Measurements from ENCODE around the gene TTN. TPM values are rescaled to one million over a fixed set of nuclear protein-coding genes. Genes with fewer than 3 reads are reported as not detected.

The TTN gene
- total and polyA plus RNA-seq, 2 of the 4 experiments (the other 2 are of a cell fraction): 0.02 to 0.18 TPM

DNA sequence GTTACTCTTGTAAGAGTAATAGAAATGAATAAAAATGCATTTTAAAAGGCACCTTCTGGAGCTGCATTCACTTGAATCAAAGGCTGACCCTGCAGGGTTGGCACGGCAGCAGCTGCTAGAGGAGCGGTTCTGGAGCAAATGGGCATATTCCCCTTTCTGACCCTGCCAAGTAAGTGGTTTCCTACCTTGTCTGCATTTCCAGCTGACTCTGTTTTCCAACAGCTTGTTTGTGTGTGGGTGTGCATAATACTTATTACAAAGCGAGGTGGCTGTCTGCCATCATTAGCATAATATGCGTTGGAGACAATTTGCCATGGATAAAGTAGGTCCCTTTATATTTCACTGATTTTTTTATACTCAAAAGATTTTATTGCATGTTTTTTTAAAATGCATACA, 21.3 kb upstream of the TTN start:
- H3K4ac ChIP-seq (ENCODE audit: low read depth, low read length): no peak overlapping the region
- H4K20me1 ChIP-seq (ENCODE audit: insufficient read depth, low read length): no peaks in the 10 kb centered on the region
- H3K9ac ChIP-seq (ENCODE audit: low read depth, low read length): no peak overlapping the region
- no peak overlapping the region for H2BK15ac ChIP-seq (ENCODE audit: low read depth, low read length)
- H3K18ac ChIP-seq (ENCODE audit: low read depth, low read length): no peak overlapping the region
- H3K23ac ChIP-seq (ENCODE audit: low read depth, low read length): no peak overlapping the region
- H4K5ac ChIP-seq (ENCODE audit: low read depth, low read length): no peak overlapping the region
- CTCF ChIA-PET: no interaction called here
- H3K79me1 ChIP-seq (ENCODE audit: low read depth in 1 of 2, low read length in 2 of 2): no peaks in the 10 kb centered on the region
- no peak overlapping the region for H3K14ac ChIP-seq (replicated peaks; ENCODE audit: low read depth, low read length)
- no peak overlapping the region for H2AFZ ChIP-seq (replicated peaks; ENCODE audit: low read length, poor library complexity)
- dilution Hi-C loops (cut with HindIII; ENCODE audit: low sequenced_read_pairs, unreplicated experiment): no loop called here
- no peak overlapping the region for H2BK5ac ChIP-seq (ENCODE audit: low read depth, low read length, poor library complexity, severe bottlenecking)
- H3K9me1 ChIP-seq (ENCODE audit: insufficient read depth, low read length): no peaks in the 10 kb centered on the region
- H3K36me3 ChIP-seq (ENCODE audit: control insufficient read depth, insufficient read depth, low read length): no peaks in the 10 kb centered on the region
- no CpG with 5 or more reads among the region's 4 CpGs for WGBS, 2 experiments (ENCODE audit: extremely low coverage in 2 of 2, insufficient read length in 1 of 2)
- no peak overlapping the region for H2BK120ac ChIP-seq (ENCODE audit: low read depth, low read length)
- H2AK9ac ChIP-seq (replicated peaks; ENCODE audit: low read depth, low read length, poor library complexity): no peak overlapping the region
- POLR2A ChIA-PET (ENCODE audit: unreplicated experiment): no interaction called here
- intact Hi-C loops (cut with micrococcal nuclease): no loop called here
- DNase-seq: no peak
- H4K91ac ChIP-seq (ENCODE audit: insufficient read depth, low read depth, low read length): no peak overlapping the region
- H3K4me3 ChIP-seq (ENCODE audit: insufficient read depth, low read depth, low read length): no peak overlapping the region
- H3K27me3 ChIP-seq (ENCODE audit: control insufficient read depth, insufficient read depth, low read length): no peaks in the 10 kb centered on the region
- in situ Hi-C loops (cut with MboI; ENCODE audit: low sequenced_read_pairs): no loop called here
- H3K4me2 ChIP-seq (ENCODE audit: low read depth, low read length): no peak overlapping the region
- no peak overlapping the region for H2AK5ac ChIP-seq (ENCODE audit: low read depth, low read length)
- H3K56ac ChIP-seq (ENCODE audit: extremely low read depth, insufficient read depth, low read length): no peak overlapping the region
- no peak overlapping the region for H2BK20ac ChIP-seq (ENCODE audit: low read depth, low read length)
- H3K9me3 ChIP-seq (ENCODE audit: control insufficient read depth, insufficient read depth, low read length): no peaks in the 10 kb centered on the region
- no peaks in the 10 kb centered on the region for H3K4me1 ChIP-seq (ENCODE audit: control insufficient read depth, insufficient read depth, low read length)
- TF ChIP-seq RAD21 (IDR thresholded peaks at IDR 0.05; ENCODE audit: low read length) (no peak), RCOR1 (IDR thresholded peaks at IDR 0.05; ENCODE audit: insufficient replicate concordance, low read length) (no peak), BHLHE40 (IDR thresholded peaks at IDR 0.05; ENCODE audit: low read depth, low read length) (no peak), FOS (IDR thresholded peaks at IDR 0.05; ENCODE audit: low read depth, low read length) (no peak), CHD1 (IDR thresholded peaks at IDR 0.05; ENCODE audit: low read depth, low read length) (no peak), POLR2A (IDR thresholded peaks at IDR 0.05; ENCODE audit: low read depth, low read length) (no peak), RFX5 (IDR thresholded peaks at IDR 0.05; ENCODE audit: low read depth, low read length) (no peak), NFE2L2 (IDR thresholded peaks at IDR 0.05; ENCODE audit: low read depth, low read length) (no peak), MAZ (IDR thresholded peaks at IDR 0.05; ENCODE audit: borderline replicate concordance, low read depth, low read length) (no peak), MXI1 (IDR thresholded peaks at IDR 0.05; ENCODE audit: borderline replicate concordance, low read depth, low read length) (no peak), CEBPB (IDR thresholded peaks at IDR 0.05; ENCODE audit: low read depth, low read length) (no peak), MAFK (IDR thresholded peaks at IDR 0.05; ENCODE audit: low read depth, low read length) (no peak)
- TF ChIP-seq, protein P1, sequence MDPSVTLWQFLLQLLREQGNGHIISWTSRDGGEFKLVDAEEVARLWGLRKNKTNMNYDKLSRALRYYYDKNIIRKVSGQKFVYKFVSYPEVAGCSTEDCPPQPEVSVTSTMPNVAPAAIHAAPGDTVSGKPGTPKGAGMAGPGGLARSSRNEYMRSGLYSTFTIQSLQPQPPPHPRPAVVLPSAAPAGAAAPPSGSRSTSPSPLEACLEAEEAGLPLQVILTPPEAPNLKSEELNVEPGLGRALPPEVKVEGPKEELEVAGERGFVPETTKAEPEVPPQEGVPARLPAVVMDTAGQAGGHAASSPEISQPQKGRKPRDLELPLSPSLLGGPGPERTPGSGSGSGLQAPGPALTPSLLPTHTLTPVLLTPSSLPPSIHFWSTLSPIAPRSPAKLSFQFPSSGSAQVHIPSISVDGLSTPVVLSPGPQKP (IDR thresholded peaks at IDR 0.05; ENCODE audit: borderline replicate concordance, low read depth, low read length): no peak
- TF ChIP-seq, protein P2, sequence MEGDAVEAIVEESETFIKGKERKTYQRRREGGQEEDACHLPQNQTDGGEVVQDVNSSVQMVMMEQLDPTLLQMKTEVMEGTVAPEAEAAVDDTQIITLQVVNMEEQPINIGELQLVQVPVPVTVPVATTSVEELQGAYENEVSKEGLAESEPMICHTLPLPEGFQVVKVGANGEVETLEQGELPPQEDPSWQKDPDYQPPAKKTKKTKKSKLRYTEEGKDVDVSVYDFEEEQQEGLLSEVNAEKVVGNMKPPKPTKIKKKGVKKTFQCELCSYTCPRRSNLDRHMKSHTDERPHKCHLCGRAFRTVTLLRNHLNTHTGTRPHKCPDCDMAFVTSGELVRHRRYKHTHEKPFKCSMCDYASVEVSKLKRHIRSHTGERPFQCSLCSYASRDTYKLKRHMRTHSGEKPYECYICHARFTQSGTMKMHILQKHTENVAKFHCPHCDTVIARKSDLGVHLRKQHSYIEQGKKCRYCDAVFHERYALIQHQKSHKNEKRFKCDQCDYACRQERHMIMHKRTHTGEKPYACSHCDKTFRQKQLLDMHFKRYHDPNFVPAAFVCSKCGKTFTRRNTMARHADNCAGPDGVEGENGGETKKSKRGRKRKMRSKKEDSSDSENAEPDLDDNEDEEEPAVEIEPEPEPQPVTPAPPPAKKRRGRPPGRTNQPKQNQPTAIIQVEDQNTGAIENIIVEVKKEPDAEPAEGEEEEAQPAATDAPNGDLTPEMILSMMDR (conservative IDR thresholded peaks at IDR 0.05; ENCODE audit: low read depth, low read length): no peak
- TF ChIP-seq, protein P3, sequence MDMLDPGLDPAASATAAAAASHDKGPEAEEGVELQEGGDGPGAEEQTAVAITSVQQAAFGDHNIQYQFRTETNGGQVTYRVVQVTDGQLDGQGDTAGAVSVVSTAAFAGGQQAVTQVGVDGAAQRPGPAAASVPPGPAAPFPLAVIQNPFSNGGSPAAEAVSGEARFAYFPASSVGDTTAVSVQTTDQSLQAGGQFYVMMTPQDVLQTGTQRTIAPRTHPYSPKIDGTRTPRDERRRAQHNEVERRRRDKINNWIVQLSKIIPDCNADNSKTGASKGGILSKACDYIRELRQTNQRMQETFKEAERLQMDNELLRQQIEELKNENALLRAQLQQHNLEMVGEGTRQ (IDR thresholded peaks at IDR 0.05; ENCODE audit: low read depth, low read length): no peak
- no peak overlapping the region for H3K27ac ChIP-seq (ENCODE audit: insufficient read depth, low read length)
- no peak overlapping the region for H4K8ac ChIP-seq (ENCODE audit: low read depth in 2 of 2, low read length in 2 of 2)
- BruUV-seq (replicated peaks): no TSS peak
- ATAC-seq (ENCODE audit: low read depth): no peak

Data from IMR-90 (cell line).